GM13977 (cell line): ENCODE data around the gene HCFC1.

ENCODE experiments used
- DNase-seq: peaks from one replicate; pipeline ENCODE4 v3.0.0; 2012; ENCODE audit warnings: low spot score
- CTCF ChIP-seq: IDR thresholded peaks from 2 replicates; pipeline ENCODE4 v1.5.1; 2012; ENCODE audit warnings: mild to moderate bottlenecking, control low read depth; ENCODE audit not compliant: insufficient read depth; ENCODE audit errors: extremely low read depth, missing control alignments
- in situ Hi-C: fragments of 300-500 bp; cut with MboI; formaldehyde crosslinking; loops from one replicate; pipeline ENCODE4 v1.12.0; 2022; ENCODE audit warnings: low sequenced_read_pairs, low pct_unique_long_range_greater_than_20kb, mixed read lengths, inconsistent platforms; ENCODE audit not compliant: unreplicated experiment

Gene HCFC1

GRCh38 chrX:153934148-153934761, 37.4 kb downstream of the HCFC1 start:
- in situ Hi-C loops, result loop anchor here (25.0 kb wide), 1 partner anchor 972 kb away; no protein-coding TSS in a partner anchor
- no peak for DNase-seq
- no peak for TF ChIP-seq CTCF

- no peak for TF ChIP-seq CTCF
- no peak for DNase-seq
- in situ Hi-C loops, result loop anchor here (25.0 kb wide), 1 partner anchor 971 kb away; no protein-coding TSS in a partner anchor
Measured at GRCh38 chrX:153933748-153934147, 37.9 kb downstream of the HCFC1 start.

GRCh38 chrX:153932220-153932915, 39.2 kb downstream of the HCFC1 start:
- no peak for TF ChIP-seq CTCF
- in situ Hi-C loops, result loop anchor here (25.0 kb wide), 1 partner anchor 970 kb away; no protein-coding TSS in a partner anchor
- DNase-seq, result no peak

GRCh38 chrX:153931748-153932147, 39.9 kb downstream of the HCFC1 start:
- no peak for DNase-seq
- TF ChIP-seq CTCF, result no peak
- in situ Hi-C loops, result loop anchor here (25.0 kb wide), 1 partner anchor 969 kb away; no protein-coding TSS in a partner anchor

GRCh38 chrX:153931151-153931550, 40.5 kb downstream of the HCFC1 start:
- no peak for TF ChIP-seq CTCF

GRCh38 chrX:153930011-153930910, 41.4 kb downstream of the HCFC1 start:
- in situ Hi-C loops, result loop anchor here (25.0 kb wide), 1 partner anchor 968 kb away; no protein-coding TSS in a partner anchor
- no peak for DNase-seq
- TF ChIP-seq CTCF, result no peak

More at GRCh38 chrX:153931151-153931550, 40.5 kb downstream of the HCFC1 start:
- in situ Hi-C loops, result loop anchor here (25.0 kb wide), 1 partner anchor 969 kb away; no protein-coding TSS in a partner anchor
- no peak for DNase-seq
